ENCODE data around the gene ZSCAN5B. TPM values are rescaled to one million over a fixed set of nuclear protein-coding genes. Genes with fewer than 3 reads are reported as not detected.
"Not testable (repeated sequence)": the region's sequence is repeated elsewhere in the genome, so short reads cannot be mapped to it uniquely, and the experiment has no call there.

ZSCAN5B gene, protein sequence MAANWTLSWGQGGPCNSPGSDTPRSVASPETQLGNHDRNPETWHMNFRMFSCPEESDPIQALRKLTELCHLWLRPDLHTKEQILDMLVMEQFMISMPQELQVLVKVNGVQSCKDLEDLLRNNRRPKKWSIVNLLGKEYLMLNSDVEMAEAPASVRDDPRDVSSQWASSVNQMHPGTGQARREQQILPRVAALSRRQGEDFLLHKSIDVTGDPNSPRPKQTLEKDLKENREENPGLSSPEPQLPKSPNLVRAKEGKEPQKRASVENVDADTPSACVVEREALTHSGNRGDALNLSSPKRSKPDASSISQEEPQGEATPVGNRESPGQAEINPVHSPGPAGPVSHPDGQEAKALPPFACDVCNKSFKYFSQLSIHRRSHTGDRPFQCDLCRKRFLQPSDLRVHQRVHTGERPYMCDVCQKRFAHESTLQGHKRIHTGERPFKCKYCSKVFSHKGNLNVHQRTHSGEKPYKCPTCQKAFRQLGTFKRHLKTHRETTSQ
- total RNA-seq = not detected

DNA sequence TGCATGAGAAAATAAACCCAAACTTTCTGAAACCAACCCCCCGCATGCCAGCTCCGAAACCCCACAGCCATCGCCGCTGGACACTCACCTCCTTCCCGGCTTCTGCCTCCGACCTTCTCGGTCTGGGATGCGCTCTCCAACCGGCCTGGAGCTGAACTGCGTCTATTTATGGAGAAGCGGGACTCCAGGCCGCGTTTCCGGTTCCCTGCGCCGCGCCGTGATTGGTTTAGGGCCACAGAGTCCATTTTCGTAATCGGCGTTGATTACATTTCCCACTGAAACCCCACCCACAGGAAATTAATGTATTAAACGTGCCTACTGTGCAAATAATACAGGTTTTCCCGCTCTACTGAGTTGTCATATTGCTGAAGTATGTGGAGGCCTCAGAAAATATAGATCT is at the start of gene ZSCAN5B:
ZSCAN5B (minus strand) TSS at position 138 of the 400 bp plus-strand sequence. CDS start 4,731 bp downstream, outside the sequence.
- not testable (repeated sequence) for H3K27ac Mint-ChIP-seq; H3K9me3 Mint-ChIP-seq; ATAC-seq; DNase-seq (ENCODE audit: low spot score in 2 of 2); H3K36me3 Mint-ChIP-seq

DNA sequence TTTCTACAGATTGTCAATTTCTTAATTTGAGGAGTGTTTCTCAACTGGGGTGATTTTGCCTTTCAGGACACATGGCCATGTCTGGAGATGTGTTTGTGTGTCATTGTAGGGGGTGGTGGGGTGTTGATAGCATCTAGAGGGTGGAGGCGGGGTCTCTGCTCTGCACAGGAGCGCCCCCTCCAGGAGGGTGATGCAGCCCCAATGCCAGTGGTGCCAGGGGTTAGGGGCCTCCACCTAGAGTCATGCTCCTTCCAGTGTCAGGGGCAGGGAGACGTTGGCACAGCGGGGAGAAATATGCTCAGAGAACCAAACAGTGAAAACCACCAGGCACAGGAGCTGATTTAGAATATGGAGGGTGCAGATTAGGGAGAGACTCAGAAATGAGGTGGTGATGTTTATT is 48.2 kb upstream of the ZSCAN5B start:
- not testable (repeated sequence) for H3K27ac Mint-ChIP-seq; ATAC-seq; DNase-seq (ENCODE audit: low spot score in 2 of 2); H3K9me3 Mint-ChIP-seq; H3K36me3 Mint-ChIP-seq

DNA sequence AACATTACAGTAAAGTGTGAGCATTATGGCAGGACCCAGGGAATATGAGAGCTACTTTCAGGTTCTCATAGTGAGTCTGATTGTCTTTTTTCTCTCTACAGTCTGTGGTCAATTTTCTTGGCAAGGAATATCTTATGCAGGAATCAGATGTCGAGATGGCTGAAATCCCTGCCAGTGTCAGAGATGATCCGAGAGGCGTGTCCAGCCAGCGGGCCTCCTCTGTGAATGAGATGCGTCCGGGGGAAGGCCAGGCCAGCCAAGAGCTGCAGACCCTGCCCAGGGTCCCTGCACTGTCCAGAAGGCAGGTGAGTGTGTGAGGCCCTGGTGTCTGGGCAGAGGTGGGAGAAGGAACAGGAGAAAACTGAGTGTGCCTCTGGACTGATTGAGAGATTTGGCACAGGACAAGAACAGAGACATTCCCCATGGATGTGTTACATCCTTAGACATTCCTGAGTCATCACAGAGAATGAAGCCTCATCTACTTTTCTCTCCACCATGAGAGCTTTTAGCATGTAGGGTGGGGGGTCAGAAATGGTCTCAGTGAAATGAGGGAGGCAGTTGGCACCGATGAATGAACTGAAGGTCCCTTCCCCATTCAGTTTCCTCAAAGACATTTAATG is 47.6 kb upstream of the ZSCAN5B start:
- H3K36me3 Mint-ChIP-seq = no peaks in the 10 kb centered on the region
- no peak for ATAC-seq
- H3K9me3 Mint-ChIP-seq = no peaks in the 10 kb centered on the region
- no peak for DNase-seq (ENCODE audit: low spot score in 2 of 2)
- H3K27ac Mint-ChIP-seq = no peak overlapping the region

DNA sequence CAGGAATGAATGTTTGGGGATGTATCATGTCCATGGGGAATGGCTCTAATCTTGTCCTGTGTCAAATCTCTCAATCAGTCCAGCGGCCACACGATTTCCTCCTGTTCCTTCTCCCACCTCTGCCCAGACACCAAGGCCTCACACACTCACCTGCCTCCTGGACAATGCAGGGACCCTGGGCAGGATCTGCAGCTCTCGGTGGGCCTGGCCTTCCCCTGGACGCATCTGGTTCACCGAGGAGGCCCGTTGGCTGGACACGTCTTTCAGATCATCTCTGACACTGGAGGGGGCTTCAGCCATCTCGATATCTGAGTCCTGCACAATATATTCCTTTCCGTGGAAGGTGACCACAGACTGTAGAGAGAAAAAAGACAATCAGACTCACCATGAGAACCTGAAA is 25.9 kb upstream of the ZSCAN5B start:
- peaks cover 0 to 19% of the 10 kb centered on the region in 2 donors for H3K36me3 Mint-ChIP-seq
- DNase-seq (ENCODE audit: low spot score in 2 of 2) (no peak), ATAC-seq (no peak)
- H3K9me3 Mint-ChIP-seq = no peaks in the 10 kb centered on the region
- H3K27ac Mint-ChIP-seq = no peak overlapping the region

DNA sequence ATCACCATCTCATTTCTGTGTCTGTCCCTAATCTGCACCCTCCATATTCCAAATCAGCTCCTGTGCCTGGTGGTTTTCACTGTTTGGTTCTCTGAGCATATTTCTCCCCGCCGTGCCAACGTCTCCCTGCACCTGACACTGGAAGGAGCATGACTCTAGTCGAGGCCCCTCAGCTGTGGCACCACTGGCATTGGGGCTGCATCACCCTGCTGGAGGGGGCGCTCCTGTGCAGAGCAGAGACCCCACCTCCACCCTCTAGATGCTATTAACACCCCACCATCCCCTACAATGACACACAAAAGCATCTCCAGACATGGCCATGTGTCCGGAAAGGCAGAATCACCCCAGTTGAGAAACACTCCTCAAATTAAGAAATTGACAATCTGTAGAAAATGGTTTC is 25.3 kb upstream of the ZSCAN5B start:
- peak overlapping the region in 1 of 2 donors; percentile 73 for H3K27ac Mint-ChIP-seq
- H3K36me3 Mint-ChIP-seq = peaks cover 0 to 19% of the 10 kb centered on the region in 2 donors
- H3K9me3 Mint-ChIP-seq = no peaks in the 10 kb centered on the region
- ATAC-seq = no peak
- DNase-seq (ENCODE audit: low spot score in 2 of 2) = no peak

DNA sequence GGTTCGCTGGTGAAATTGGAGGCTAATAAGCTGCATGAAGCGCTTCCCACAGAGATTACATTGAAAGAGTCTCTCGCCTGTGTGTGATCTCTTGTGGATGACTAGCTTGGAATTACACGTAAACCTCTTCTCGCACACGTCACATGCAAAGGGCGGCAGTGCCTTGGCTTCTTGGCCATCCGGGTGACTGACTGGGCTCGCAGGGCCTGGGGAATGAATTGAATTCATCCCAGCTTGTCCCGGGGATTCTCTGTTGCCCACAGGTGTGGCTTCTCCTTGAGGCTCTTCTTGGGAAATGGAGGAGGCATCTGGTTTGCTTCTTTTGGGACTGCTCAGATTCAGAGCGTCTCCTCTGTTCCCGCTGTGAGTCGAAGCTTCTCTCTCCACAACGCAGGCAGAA is 24.3 kb upstream of the ZSCAN5B start:
- DNase-seq (ENCODE audit: low spot score in 2 of 2) (no peak), ATAC-seq (no peak)
- Mint-ChIP-seq H3K9me3 (no peaks in the 10 kb centered on the region), H3K27ac (no peak overlapping the region), H3K36me3 (peaks cover 0 to 19% of the 10 kb centered on the region in 2 donors)

DNA sequence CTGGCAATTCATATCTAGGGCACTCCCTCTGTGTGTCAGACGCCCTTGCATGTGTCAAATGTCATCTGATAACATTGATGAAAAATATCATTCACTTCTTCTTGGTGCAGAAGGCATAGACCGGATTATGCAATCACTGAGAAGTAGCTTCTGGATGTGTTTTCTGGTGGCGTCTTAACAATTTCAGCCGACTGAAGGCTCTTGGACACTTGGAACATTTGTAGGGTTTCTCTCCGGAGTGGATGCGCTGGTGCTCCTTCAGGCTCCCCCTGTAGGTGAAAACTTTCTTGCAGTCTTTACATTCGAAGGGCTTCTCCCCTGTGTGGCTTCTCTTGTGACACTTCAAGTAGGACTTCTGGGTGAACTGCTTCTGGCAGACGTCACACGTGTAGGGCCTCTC is 23.9 kb upstream of the ZSCAN5B start:
- H3K36me3 Mint-ChIP-seq = peaks cover 0 to 19% of the 10 kb centered on the region in 2 donors
- not testable (repeated sequence) for ATAC-seq; H3K9me3 Mint-ChIP-seq; DNase-seq (ENCODE audit: low spot score in 2 of 2); H3K27ac Mint-ChIP-seq

DNA sequence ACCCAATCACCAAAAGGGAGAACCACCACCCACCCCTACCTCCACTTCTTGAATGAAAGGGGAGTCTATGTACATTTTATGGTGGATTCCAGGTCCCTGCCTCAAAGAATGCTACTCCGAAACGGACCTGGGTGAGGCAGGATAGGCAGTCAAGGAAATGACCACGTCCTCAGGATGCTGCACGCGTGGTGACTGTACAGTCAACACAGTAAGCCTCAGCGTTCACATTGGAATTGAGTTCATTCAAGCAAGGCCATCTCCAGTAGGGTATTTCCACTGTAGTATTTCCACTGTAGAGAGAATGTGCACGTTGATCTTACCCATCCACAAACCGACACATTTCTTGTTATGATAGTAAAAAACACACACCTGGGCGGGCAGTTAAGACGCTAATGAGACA is 21.4 kb upstream of the ZSCAN5B start:
- peaks cover 0 to 19% of the 10 kb centered on the region in 2 donors for H3K36me3 Mint-ChIP-seq
- no peak for ATAC-seq
- no peaks in the 10 kb centered on the region for H3K9me3 Mint-ChIP-seq

DNA sequence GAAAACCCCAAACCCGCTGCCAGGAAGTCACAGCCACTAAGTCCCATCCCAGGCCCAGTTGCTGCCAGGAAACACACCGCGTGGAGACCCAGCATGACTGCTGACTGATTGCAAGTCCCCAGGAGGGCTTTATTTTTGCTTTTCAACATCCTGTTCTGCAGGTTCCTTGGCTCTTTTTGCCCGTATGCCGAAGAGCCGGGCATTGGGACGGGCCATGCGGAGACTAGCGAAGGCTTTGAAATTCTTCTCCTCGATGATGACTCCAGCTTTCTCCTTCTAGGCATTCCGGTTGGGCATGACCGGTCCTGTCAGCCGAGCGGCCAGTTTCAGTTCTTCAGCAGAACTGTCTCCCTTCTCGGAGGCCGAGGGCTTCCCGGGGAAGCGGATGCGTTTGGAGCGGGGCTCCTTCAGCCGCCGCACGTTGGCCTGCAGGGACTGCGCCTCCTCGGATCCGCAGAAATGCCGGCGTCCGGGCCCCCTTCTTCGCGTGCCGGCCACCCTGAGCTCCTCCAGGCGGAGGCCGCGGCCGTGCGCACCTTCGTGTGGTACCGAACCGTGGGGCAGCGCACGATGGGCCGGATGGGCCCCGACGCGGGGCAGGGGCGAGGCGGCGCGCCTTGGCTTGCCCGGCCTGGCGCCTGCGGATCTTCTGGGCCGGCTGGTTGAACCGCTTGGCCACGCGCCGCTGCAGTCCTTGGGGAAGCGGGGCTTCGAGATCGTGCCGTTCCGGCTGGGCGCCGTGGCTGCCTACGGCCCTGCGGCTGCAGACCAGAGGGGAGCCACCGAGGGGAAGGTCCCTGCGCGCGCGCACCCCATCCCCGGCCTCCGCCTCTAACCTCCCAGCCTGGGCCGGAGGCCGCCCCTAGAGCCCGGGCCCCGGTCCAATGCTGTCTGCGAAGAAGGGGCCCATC is 19.7 kb upstream of the ZSCAN5B start:
- H3K36me3 Mint-ChIP-seq = peaks cover 0 to 10% of the 10 kb centered on the region in 2 donors
- H3K27ac Mint-ChIP-seq = no peak overlapping the region
- ATAC-seq (no peak), DNase-seq (ENCODE audit: low spot score in 2 of 2) (no peak)
- H3K9me3 Mint-ChIP-seq = no peaks in the 10 kb centered on the region

More for the DNA sequence above, 21.4 kb upstream of the ZSCAN5B start:
- no peak overlapping the region for H3K27ac Mint-ChIP-seq
- no peak for DNase-seq (ENCODE audit: low spot score in 2 of 2)

DNA sequence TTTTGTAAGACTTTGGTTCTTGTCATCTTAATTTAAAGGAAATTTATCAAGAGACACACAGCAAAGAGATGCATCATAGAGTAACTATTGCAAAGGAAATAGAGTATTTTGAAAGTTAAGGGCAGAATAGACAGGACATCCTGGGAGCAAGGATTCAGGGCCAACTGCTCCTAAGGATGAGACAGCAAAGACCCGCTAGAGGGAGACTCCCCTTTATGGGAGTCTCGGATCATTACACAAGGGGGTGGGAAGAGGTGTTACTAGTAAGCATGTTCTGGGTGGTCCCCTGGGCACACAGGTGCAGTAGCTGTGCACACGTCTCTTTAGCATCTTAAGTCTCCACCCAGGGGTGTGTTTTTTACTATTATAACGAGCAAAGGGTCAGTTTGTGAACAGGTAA is 14.1 kb upstream of the ZSCAN5B start:
- ATAC-seq = no peak
- Mint-ChIP-seq H3K36me3 (no peaks in the 10 kb centered on the region), H3K9me3 (no peaks in the 10 kb centered on the region), H3K27ac (no peak overlapping the region)
- DNase-seq (ENCODE audit: low spot score in 2 of 2) = no peak

DNA sequence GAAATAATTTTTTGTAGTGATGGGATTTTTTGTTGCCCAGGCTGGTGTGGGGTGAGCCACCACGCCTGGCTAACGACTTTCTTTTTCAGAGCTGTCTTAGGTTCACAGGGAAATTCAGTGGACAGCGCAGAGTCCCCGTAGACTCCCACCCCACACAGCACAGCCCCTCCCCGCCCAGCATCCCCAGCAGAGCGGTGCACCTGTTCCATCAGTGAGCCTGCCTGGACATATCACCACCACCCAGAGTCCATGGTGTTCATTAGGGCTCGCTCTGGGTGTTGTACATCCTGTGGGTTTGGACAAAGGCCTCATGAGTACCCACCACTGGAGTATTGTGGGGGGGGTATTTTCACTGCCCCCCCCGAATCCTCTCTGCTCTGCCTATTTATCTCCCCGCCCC is 12.5 kb upstream of the ZSCAN5B start:
- ATAC-seq; H3K36me3 Mint-ChIP-seq; H3K9me3 Mint-ChIP-seq; H3K27ac Mint-ChIP-seq; DNase-seq (ENCODE audit: low spot score in 2 of 2): not testable (repeated sequence)

DNA sequence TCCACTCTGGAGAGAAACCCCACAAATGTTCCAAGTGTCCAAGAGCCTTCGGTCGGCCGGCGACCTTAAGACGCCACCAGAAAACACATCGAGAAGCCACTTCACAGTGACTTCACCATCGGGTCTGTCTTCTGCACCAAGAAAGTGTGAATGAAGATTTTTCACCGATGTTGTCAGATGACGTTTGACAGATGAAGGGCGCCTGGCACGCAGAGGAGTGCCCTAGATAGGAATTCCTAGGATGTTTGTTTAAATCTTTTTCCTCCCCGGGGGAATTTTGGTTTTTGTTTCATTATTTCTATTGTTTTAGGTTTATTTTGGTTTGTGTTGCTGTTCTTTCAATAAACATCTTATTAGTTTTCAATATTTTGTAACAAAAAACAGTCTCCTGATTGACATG is 11.5 kb upstream of the ZSCAN5B start:
- Mint-ChIP-seq H3K9me3 (no peaks in the 10 kb centered on the region), H3K27ac (no peak overlapping the region), H3K36me3 (no peaks in the 10 kb centered on the region)
- no peak for ATAC-seq
- no peak for DNase-seq (ENCODE audit: low spot score in 2 of 2)

DNA sequence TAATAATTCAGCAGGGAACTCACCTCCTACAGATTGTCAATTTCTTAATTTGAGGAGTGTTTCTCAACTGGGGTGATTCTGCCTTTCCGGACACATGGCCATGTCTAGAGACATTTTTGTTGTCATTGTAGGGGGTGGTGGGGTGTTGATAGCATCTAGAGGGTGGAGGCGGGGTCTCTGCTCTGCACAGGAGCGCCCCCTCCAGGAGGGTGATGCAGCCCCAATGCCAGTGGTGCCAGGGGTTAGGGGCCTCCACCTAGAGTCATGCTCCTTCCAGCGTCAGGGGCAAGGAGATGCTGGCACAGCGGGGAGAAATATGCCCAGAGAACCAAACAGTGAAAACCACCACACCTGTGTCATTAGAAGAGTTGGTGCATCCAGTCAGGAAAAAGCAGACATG is 10.0 kb upstream of the ZSCAN5B start:
- not testable (repeated sequence) for DNase-seq (ENCODE audit: low spot score in 2 of 2); H3K9me3 Mint-ChIP-seq; ATAC-seq; H3K36me3 Mint-ChIP-seq; H3K27ac Mint-ChIP-seq

DNA sequence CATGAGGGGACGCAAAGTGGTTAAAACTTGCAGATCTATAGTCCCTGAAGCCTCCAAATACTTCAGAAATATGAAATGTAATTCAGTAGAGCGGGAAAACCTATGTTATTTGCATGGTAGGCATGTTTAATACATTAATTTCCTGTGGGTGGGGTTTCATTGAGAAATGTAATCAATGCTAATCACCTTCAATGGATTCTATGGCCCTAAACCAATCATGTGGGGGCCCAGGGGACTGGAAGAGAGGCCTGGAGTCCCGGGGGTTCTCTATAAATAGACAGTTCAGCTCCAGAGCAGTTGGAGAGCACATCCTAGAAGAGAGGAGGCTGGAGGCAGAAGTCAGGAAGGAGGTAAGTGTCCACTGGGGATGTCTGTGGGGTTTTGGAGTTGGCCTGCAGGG is 4.4 kb upstream of the ZSCAN5B start, which contains the start of gene ZSCAN5C:
ZSCAN5C (plus strand) TSS at position 301 of the 400 bp plus-strand sequence. CDS start 3,641 bp downstream, outside the sequence.
- no peaks in the 10 kb centered on the region for H3K36me3 Mint-ChIP-seq
- DNase-seq (ENCODE audit: low spot score in 2 of 2) (no peak), ATAC-seq (no peak)
- peak within 1 kb of the TSS in 1 of 2 donors; percentile 60 for H3K27ac Mint-ChIP-seq
- H3K9me3 Mint-ChIP-seq = no peaks in the 10 kb centered on the region

DNA sequence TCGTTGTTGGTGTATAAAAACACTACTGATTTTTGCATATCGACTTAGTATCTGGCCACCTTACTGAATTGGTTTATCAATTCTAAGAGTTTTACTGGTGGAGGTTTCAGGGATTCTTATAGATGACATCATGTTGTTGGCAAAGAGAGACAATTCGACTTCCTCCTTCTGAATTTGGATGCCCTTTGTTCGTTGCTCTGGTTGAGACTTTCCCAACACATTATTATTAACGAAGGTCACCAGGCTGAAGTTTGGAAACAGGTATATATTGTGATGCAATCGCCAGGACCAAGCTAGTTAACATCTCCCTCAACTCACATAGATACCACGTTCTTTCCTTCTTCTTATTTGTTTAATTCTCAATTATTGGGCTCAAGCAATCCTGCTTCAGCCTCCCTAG is 2.1 kb upstream of the ZSCAN5B start:
- DNase-seq (ENCODE audit: low spot score in 2 of 2) = no peak
- H3K36me3 Mint-ChIP-seq = no peaks in the 10 kb centered on the region
- H3K9me3 Mint-ChIP-seq = no peaks in the 10 kb centered on the region
- no peak for ATAC-seq
- H3K27ac Mint-ChIP-seq = no peak overlapping the region

DNA sequence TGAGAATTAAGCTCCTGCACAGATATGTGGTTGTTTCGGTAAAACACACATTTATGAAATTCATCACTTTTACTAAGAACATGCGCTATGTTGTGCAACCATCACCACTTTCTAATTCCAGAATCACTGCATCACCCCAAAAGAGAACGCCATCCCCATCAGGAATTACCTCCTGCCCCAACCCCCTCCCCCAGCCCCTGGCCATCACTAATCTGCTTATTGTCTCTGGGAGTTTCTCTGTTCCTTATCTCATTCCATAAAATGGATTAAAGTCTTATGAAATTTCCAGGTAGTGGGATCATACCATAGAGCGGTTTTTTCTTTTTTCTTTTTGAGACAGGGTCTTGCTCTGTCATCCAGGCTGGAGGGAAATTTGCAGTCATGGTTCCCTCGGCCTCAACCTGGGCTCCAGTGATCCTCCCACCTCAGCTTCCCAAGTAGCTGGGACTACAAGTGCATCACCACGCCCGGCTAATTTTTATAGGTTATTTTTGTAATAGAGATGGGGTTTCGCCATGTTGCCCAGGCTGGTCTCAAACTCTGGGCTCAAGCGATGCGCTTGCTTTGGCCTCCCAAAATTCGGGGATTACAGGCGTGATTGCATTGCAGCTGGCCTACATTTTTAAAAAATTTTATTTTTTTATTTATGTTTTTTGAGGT is 3.5 kb downstream of the ZSCAN5B start:
- Mint-ChIP-seq H3K36me3 (no peaks in the 10 kb centered on the region), H3K9me3 (no peaks in the 10 kb centered on the region), H3K27ac (no peak overlapping the region)
- ATAC-seq = no peak
- DNase-seq (ENCODE audit: low spot score in 2 of 2) = no peak
